Adrenal gland (tissue), 5 donors: ENCODE results near the gene DACT2.

Experiments used
- CTCF ChIP-seq, 6 experiments: fragments of 450-650 bp in 4 of 6; fragments of 200-600 bp in 2 of 6; sonication (generic) in 1 of 6; IDR thresholded peaks; 1 replicate in 5 of 6; 2 replicates in 1 of 6; pipeline versions ENCODE4 v1.5.1 to v1.8.0; 2016 to 2021; ENCODE audit warnings: antibody characterized with exemption in 6 of 6, mild to moderate bottlenecking in 2 of 6, moderate library complexity in 1 of 6
- POLR2A ChIP-seq, 2 donors: fragments of 450-650 bp; IDR thresholded peaks; one replicate each; pipeline ENCODE4 v1.6.1; 2017; ENCODE audit warnings: antibody characterized with exemption in 2 of 2, mild to moderate bottlenecking in 2 of 2, moderate library complexity in 1 of 2
- donor health status: DM: no; HTN: no; CAD: no.

- TF ChIP-seq CTCF (IDR thresholded peaks at IDR 0.05) (no peak), POLR2A (IDR thresholded peaks at IDR 0.05) (no peak)
These were observed 36.4 kb downstream of the DACT2 start for GRCh38 chr6:168282985-168283685.
